Kidney capillary endothelial cell (primary cell): ENCODE data around the gene ERLIN1.

Experiments used
- DNase-seq: peaks from one replicate; pipeline ENCODE4 v3.0.0-alpha.2; 2018; ENCODE audit warnings: low spot score

The ERLIN1 gene

GRCh38 chr10:100172349-100172748, 13.5 kb downstream of the ERLIN1 start:
- no peak for DNase-seq

GRCh38 chr10:100168313-100168643, 17.6 kb downstream of the ERLIN1 start:
- no peak for DNase-seq

DNA sequence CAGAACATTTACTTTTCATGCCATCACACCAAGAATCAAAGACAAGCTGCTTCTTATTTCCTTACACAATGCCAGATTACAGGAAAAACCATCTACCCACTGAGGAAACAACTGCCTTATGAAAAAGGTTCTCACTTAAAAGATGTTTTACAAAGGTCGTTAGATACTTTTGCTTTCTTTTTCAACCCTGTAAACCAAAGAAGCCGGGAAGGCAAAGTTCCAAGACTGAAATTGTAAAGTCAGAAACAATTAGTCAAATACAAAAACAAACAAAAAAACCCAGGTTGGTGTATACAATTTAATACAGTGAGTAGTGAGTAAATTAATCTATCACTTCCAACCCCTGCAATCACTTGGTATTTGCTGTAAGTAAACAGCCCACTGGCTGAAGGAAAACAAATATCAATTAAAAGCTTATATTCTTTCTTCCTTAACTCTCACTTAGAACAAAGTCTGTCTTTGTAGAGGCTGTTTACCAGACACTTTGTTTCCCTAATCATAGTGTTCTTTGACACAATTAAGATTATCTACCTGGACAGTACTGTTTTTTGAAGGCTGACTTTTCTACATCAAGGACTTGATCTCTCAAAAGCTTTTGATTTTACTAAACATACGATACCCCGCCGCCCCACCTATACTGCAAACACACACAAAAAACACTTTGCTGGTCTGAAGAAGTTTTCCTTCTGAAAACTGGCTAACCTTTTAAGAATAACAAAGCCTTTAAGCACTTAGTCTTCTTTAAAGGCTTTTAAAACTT, 18.1 kb downstream of the ERLIN1 start:
- DNase-seq: no peak

DNA sequence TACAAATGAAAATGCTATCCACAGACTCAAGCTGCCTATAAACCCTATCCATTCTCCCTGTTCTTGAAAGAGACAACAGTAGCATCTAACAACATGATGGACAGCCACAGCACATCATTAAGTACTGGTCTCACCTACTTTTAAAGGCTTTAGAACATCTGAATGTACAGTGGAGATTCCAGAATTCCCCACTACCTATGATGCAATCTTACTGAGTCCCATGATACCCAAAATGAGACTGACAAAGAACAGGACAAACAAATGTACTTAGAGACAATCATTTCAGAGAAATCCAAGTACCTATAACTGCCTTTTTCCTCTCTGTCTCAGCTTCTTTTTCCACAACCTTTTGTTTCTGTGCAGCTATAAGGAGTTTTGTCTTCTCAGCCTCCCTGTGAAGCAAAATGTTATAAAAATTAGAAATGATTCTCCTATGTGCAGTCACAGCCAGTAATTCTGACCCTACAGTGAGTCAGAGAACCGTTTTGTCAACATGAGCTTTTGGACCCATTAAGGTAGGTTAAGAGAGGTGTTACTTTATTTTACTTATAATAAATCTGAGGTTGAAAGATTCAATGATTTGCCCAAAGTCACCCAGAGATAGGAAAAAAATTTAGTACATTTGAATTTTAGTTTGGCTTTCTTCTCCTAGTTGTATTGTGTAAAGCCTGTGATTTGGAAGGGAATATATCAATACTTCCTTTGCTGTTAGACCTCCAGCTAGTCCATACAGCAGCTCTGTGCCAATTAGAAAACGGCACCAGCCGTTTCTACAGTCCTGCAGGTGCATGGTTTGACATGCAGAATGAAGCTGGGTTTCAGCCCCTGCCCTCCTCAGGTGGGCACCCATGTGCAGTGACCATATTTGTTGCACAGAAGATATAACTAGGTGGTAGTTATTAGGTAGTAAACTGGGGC, 21.9 kb downstream of the ERLIN1 start:
- no peak for DNase-seq

GRCh38 chr10:100162696-100163095, 23.1 kb downstream of the ERLIN1 start:
- DNase-seq: no peak

GRCh38 chr10:100158044-100158805, 27.6 kb downstream of the ERLIN1 start:
- no peak for DNase-seq

DNA sequence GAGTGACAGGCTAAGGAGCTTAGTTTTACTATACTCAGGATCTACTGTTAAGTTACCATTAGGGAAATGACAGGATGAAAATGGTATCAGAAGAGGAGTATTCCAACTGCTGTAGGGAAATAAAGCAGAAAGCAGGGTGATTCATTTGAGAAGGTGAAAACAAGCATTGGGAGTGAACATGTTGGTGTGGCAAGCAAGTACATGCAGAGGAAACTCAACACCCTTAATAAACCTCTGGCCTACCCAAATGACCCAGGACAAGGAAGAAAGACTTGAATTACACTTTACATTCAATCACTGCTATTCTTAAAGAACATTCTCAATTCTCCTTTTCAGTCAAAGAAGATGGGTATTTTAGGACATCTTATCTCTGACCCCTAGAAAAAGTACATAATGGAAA, 28.7 kb downstream of the ERLIN1 start:
- no peak for DNase-seq

DNA sequence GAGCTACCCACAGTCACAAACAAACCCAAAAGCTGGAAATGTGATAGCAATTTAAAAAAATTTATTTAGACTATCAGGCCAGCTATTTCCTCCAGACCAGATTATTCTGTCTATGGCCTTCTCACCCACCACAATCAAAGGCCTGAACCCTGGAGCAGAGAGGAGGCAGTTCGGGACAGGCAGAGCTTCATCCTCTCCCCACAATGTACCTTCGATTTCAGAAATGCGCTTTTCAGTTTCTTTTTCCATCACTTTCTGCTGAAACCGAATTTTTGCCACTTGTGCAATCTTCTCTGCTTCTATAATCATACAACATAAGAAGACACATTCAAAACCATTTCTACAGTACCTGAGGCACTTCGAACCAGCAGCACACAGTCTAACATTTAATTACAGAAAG, 29.9 kb downstream of the ERLIN1 start:
- DNase-seq: no peak

DNA sequence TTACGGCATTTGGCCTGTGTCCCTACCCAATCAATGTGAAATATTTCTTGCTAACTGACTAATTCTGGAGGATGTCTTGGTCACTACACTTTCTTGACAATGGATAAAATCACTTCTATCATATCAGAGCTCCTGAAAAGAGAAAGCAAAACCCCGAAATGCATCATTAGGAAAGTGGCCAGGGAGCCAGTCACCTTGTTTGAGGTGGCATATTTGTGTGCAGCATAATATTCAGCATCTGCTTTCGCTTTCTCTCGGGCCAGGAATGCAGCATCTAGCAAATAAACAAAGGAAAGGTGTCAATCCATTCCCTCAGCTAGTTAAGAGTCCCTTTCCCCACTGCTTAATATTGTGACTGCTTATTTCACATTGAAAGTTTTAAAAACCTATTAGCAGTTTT, 31.2 kb downstream of the ERLIN1 start:
- no peak for DNase-seq

GRCh38 chr10:100153239-100153825, 32.5 kb downstream of the ERLIN1 start:
- DNase-seq: no peak

GRCh38 chr10:100151723-100152300, 34.0 kb downstream of the ERLIN1 start:
- DNase-seq: no peak

- DNase-seq: peak; percentile 7
Observed at GRCh38 chr10:100148353-100149211, 37.2 kb downstream of the ERLIN1 start.

DNA sequence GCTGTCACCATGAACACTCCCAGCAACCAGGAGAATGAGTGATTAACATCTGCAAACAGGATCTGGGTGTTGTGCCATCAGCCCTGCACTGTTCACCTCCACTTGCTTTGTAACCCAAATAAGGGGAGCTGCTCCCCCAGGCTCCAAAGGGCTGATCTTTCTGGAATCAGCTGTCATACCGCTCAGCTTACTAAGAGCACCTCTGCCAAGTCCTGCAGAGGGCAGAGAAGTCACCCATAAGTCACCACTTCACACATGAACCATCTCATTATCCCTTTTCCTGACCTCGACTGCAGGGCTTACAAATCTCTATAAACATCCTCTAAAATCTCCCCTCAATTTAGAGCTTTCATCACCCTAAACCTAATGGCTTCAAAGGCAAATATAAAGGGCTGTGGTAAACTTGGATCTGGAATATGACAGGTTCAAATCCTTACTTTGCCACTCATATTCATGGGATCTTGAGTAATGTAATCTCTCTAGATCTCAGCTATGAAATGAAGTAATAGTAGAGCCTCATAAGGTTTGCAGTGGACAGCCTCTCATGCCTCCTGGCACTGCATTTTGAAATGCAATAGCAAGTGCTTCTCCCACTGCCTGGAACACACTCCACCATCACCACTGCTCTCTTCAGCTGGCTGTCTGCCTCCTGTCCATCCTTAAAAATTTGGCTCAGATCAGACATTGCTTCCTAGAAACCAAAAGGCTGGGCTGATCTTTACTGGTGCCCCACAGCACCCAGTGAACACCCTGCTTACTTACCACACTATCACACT, 38.8 kb downstream of the ERLIN1 start:
- no peak for DNase-seq

DNA sequence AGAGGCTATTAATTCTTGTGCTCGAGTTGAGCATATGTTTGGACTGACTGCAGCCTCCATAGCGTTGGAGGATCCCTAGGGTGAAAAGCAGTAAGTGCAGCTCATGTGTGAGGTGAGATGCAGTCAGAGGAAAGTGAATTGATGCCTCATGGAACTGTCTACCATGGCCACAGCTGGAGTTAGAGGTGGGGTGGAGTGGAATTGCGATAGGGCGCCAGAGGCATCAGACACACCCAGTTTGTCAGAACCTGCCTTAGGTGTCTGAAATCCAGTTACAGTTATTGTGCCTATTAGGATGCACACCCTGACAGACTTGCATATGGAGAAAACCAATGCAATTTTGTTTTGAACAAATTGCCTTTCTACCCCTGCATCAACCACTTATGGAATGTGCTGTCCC, 39.4 kb downstream of the ERLIN1 start:
- no peak for DNase-seq

DNA sequence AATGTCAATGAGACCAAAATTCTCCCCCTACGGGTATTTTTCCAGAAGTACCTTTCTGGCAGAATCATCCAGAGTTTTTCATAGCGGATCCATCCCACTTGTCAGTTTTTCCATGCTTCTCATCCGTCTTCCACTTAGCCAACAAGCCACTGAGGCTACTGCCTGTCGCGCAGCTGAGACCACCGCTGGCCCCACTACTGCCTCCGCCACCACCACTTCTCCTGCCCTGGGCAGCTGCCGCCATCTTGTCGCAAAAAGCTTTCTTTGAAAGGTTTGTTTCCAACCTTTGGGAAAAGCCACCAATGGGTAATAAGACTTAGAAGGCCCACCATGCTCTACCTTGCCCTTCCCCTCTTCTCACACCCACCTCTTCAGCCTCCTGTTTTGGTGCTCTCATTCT, 42.1 kb downstream of the ERLIN1 start:
- no peak for DNase-seq

GRCh38 chr10:100141446-100142087, 44.3 kb downstream of the ERLIN1 start:
- no peak for DNase-seq

GRCh38 chr10:100140070-100140469, 45.8 kb downstream of the ERLIN1 start:
- no peak for DNase-seq

DNA sequence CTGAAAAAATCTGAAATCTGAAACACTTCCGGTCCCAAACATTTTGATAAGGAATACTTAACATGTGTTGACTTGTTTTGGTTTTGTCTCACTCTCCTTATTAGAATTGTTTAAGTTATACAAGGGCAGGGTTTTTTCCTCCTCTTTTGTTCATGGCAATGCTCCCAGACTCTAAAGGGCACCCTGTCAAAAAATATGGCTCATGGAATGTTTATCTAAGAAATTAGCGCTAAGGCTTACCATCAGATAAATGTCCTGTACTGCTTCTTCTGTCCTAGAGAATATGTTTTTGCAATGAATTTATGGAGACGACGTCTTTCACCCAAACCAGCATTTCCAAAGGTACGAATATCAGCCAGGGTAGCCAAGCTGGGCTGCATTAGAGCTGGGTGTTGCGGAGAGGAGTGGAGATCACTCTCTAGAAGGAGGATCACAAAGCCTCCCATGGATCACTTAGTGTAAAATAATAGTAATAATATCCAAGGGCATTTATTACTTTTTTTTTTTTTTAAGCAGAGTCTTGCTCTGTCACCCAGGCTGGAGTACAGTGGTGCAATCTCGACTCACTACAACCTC, 46.8 kb downstream of the ERLIN1 start:
- no peak for DNase-seq

DNA sequence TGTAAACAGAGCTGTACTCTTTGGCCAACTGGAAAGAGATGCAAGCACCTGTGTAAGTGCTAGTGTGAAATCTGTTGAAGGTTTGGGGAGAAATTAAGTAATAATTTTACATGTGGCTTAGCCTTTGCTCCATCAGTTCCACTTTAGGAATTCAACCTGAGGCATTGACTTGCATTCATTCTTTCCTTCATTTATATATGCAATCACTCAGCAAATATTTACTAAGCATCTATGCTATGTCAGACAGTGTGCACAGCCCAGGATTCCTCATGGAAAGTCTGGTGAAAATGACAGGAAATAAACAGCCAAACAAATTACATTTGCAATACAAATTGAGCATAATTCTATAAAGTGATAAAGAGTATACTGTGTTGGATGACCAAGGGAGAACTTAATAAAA, 50.3 kb downstream of the ERLIN1 start:
- DNase-seq: no peak
